ENCODE results near the gene GNPTAB.

The GNPTAB gene

GRCh38 chr12:101804409-101804808 lies 26.4 kb downstream of the GNPTAB start:
- DNase-seq (ENCODE audit: low spot score): no peak

DNA sequence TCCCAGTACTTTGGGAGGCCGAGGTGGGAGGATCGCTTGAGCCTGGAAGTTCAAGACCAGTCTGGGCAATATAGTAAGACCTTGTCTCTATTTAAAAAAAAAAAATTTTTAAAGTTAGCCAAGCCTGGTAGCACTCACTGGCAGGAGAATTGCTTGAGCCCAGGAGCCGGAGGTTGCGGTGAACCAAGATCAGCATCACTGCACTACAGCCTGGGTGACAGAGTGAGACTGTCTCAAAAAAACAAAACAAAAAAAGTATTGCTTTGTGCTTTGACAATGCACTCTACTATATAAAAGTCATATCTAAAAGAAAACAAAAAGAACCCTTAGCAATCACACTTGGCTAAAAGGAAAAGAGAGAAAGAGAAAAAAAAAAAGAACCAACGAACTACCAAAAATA lies 26.8 kb downstream of the GNPTAB start:
- DNase-seq (ENCODE audit: low spot score): no peak

- DNase-seq (ENCODE audit: low spot score): no peak
Observed at GRCh38 chr12:101802486-101802885, 28.3 kb downstream of the GNPTAB start.

DNA sequence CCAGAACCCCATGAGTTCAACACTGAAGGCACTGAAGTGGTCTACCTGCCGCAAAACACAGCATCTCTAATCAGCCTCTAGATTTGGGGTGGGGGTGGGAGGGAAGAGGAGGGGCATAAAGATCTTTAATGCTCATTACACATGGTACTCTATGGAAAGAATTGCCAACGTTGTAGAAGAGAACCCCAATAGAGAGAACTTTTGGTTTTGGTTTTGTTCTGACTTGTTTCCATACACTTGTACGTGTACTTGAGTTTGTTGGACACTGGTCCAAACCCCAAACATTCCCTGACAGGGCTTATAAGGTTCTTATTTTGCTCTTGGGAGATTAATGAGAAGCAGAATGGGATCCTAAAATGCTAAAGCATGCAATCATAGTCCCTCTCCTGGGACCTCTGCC lies 31.0 kb downstream of the GNPTAB start:
- no peak for DNase-seq (ENCODE audit: low spot score)

DNA sequence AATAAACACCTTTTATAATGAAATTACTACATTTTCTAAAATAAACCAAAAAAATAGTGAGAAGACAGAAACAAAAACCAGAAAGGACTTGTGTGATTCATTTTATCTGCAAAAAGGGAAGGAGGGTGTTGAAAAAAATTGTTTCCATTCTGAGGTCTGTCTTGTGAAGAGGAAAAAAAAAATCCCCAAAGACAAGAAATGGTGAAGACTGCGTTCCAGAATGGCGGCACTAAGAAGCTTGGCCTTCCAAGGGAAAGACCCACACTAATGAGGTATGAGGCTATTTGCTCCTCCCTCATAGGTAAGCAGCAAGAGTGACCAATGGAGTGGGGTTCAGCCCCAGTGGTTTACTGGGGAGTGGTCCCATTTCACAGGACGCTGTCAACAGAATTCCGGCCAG lies 35.0 kb downstream of the GNPTAB start:
- DNase-seq (ENCODE audit: low spot score): no peak

- peak; percentile 66 for DNase-seq (ENCODE audit: low spot score)
Observed at GRCh38 chr12:101795013-101795412, 35.7 kb downstream of the GNPTAB start.

DNA sequence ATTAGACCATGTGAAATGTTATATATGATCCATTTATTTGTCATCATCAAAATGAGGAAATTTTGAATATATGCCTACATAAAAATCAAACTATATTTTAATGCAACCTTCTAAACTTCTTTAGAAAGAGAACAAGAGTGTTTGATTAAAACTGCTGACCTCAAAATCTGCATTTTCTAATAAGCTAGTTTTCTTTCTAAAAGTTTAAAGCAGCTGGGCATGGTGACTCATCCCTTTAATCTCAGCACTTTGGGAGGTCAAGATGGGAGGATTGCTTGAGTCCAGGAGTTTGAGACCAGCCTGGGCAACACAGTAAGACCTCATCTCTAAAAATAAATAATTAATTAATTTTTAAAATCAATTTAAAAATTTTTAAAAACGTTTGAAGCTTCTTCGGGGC lies 36.2 kb downstream of the GNPTAB start:
- peak; percentile 17 for DNase-seq (ENCODE audit: low spot score)

- DNase-seq (ENCODE audit: low spot score): peak; percentile 41
Observed at GRCh38 chr12:101793401-101793800, 37.4 kb downstream of the GNPTAB start.

- peak; percentile 18 for DNase-seq (ENCODE audit: low spot score)
Observed at GRCh38 chr12:101792046-101792931, 38.5 kb downstream of the GNPTAB start.

DNA sequence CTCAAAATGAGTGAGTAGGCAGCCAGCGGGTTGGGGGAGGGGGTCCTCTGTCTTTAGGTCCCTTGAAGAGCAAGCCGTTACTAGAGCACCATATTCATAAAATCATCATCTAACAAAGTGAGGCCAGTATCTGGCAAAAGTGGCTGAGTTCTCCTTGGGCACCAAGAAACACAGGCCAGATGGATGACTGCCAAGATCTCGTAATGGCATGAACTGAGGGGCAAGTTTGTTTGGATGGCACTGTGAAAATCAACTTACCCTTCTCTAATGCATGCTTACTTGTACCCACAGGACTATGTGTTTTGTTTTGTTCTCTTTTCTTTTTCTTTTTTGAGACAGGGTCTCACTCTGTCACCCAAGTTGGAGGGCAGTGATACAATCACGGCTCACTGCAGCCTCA lies 41.6 kb downstream of the GNPTAB start:
- no peak for DNase-seq (ENCODE audit: low spot score)

DNA sequence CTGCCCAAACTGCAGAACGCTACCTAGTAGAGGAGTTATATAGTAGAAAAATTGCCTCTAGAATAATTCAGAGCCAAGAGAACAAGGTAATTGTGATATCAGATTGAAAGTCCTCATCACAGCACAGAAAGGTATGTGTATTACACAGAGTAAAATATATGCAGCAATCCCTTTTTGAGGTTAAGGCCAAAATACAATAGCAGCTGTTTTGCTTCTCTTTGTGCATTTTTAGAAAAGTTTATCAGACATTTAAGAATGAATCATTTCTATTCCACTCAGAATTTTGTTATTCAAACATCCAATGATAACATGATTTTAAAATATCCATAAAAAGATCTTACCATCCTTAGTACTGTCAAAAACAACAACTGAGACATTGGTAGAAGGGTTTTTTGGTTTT lies 45.1 kb downstream of the GNPTAB start:
- DNase-seq (ENCODE audit: low spot score): no peak

DNA sequence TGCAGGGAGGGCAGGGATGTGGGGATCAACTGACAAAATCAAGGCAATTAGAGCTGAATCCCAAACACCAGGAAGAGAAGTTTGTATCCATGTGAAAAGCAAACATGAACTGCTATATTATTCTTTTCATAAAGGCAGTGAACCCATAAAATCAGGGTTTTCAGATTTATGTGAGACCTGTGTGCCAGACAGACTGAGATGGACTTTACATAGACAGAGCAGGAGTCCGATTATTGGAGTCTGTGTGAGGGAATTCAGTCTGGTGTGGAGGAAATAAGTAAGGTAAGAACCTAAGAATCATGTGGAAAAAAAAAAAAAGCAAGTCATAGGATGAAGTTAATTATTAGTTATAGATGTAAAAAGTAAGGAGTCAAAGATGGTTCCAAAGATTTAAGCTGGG lies 46.4 kb downstream of the GNPTAB start:
- DNase-seq (ENCODE audit: low spot score): no peak

DNA sequence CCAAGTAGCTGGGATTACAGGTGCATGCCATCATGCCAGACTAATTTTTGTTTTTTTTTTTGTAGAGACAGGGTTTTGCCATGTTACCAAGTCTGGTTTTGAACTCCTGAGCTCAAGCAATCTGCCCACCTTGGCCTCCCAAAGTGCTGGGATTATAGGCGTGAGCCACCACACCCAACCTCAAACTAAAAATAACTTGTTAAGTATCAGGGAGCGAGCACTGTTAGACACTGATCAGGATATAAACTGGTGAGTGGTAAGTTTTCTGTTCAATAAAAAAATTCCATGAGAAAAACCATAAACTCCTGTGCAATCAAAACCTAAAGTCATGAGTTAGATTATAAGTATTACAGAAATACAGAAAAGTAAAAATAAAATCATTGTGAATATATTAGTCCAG lies 46.9 kb downstream of the GNPTAB start:
- no peak for DNase-seq (ENCODE audit: low spot score)

GRCh38 chr12:101783150-101783549 lies 47.6 kb downstream of the GNPTAB start:
- no peak for DNase-seq (ENCODE audit: low spot score)

DNA sequence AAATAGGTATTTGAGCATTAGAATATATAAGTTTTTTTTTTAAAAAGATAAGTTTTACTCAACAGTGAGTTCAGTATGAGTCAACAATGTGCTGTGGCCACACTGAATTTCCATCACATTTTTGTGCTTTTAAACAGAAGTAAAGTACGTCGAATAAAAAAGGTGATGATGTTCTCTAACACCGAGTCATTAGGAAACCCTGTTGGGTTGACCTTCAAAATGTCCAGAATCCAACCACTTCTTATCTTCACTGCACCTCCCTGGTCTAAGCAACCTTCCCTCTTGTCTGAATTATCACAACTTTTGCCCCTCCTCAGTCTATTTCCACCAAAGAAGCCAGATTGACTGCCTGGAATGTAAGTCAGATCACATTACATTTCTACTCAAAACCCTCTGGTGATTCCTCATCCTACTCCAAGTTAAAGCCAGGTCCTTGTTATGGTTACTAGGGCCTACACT lies 48.5 kb downstream of the GNPTAB start:
- DNase-seq (ENCODE audit: low spot score): no peak

GRCh38 chr12:101781834-101782233 lies 48.9 kb downstream of the GNPTAB start:
- no peak for DNase-seq (ENCODE audit: low spot score)

- DNase-seq (ENCODE audit: low spot score): no peak
Observed at GRCh38 chr12:101780599-101780998, 50.2 kb downstream of the GNPTAB start.

GRCh38 chr12:101779626-101780025 lies 51.1 kb downstream of the GNPTAB start:
- DNase-seq (ENCODE audit: low spot score): no peak

- no peak for DNase-seq (ENCODE audit: low spot score)
Observed at GRCh38 chr12:101779200-101779599, 51.6 kb downstream of the GNPTAB start.

GRCh38 chr12:101777978-101778377 lies 52.8 kb downstream of the GNPTAB start:
- DNase-seq (ENCODE audit: low spot score): no peak

DNA sequence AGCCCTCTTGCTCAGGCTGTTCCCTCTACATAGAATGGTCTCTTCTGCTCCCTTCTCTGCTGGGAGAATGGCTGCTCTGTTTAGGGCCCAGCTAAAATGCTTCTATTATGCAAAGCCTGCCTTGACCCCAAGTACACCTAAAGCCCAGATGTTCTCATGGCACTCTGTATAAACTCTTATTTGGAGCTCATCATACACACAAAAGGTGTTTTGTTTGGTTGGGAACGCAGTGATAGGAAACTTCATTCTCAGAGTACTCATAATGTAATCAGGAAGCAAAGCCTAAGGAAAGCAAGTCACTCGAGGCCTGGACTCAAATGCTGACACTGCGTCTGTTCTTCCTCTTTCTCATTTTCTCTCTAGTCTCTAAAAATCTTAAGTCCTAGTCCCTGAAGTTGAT lies 53.3 kb downstream of the GNPTAB start:
- no peak for DNase-seq (ENCODE audit: low spot score)

DNA sequence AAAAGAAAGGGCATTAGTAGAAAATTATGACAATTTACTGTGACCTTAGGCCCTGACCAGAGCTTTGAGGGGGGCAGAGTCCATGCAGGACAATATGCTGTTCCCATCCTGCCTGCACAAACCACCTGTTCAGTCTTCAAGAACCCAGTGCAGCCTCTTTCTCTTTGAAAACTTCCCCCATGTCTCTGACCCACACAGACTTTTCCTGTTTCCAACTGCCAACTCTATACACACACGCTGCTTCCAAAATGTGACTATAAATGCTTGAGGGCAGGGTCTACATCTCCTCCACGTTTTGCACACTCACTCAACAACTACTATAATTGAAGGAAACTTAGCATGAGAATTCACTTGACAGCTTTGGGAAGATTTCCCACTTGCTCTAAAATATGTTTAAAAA lies 54.9 kb downstream of the GNPTAB start:
- no peak for DNase-seq (ENCODE audit: low spot score)

DNA sequence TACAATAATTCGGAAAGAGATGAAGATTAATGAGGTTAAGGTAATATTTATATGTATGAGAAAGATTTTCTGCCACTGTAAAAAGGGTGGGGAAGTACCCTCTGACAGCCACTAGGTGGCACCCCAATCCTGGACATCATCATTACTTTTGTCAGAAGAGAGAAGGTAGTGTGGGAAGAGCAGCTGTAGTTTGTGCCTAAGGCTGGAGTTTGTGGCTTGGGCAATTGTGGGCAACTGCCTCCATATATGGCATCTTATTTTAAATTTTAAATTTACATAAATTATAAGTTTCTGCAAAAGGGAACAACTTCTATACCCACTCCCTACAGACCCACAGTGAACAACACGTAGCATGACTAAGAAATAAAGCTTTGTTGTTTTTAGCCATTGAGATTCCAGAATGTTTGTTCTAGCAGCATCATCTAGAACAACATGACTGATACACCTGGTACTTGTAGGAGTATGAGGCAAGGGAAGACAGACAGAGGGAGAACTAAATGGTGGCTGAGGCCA lies 57.1 kb downstream of the GNPTAB start:
- peak; percentile 82 for DNase-seq (ENCODE audit: low spot score)

Measured in CD4-positive, alpha-beta T cell treated with Interleukin-2 at 100 ng/mL for 4 hours (primary cell).